GM12891 (cell line): ENCODE results near the gene SPSB3.

Experiments
- DNase-seq: peaks from one replicate; pipeline ENCODE4 v3.0.0; 2011; ENCODE audit warnings: low spot score; ENCODE audit not compliant: insufficient read length
- FAIRE-seq: peaks from 2 replicates; lab custom pipeline; 2011; peaks lifted over from hg19 to GRCh38; lab: Jason Lieb, UNC
- PAX5 ChIP-seq: IDR thresholded peaks from 2 replicates; pipeline ENCODE4 v1.6.1; 2011; ENCODE audit warnings: low read length, moderate library complexity, mild to moderate bottlenecking; ENCODE audit not compliant: insufficient read depth, severe bottlenecking
- POLR2A ChIP-seq: IDR thresholded peaks from 2 replicates; pipeline ENCODE4 v1.6.1; 2011; ENCODE audit warnings: low read depth, low read length, control low read depth
- POLR2AphosphoS5 ChIP-seq: IDR thresholded peaks from 2 replicates; pipeline ENCODE4 v1.6.1; 2011; ENCODE audit warnings: low read depth, low read length, control low read depth
- POU2F2 ChIP-seq: IDR thresholded peaks from 2 replicates; pipeline ENCODE4 v1.6.1; 2011; ENCODE audit warnings: low read depth, mild to moderate bottlenecking, control low read depth, low read length, moderate library complexity
- SPI1 ChIP-seq: IDR thresholded peaks from 2 replicates; pipeline ENCODE4 v1.6.1; 2011; ENCODE audit warnings: low read depth, low read length, control low read depth
- TAF1 ChIP-seq: IDR thresholded peaks from 2 replicates; pipeline ENCODE4 v1.6.1; 2011; ENCODE audit warnings: low read depth, low read length, control low read depth

Gene SPSB3

GRCh38 chr16:1749152-1750117 lies 32.9 kb downstream of the SPSB3 start:
- TF ChIP-seq POLR2A = no peak
- FAIRE-seq (peak; percentile 43), DNase-seq (no peak)

- FAIRE-seq (no peak), DNase-seq (no peak)
- TF ChIP-seq POLR2AphosphoS5 (no peak), TAF1 (no peak), POLR2A (no peak), PAX5 (no peak), POU2F2 (no peak), SPI1 (no peak)
Measured at GRCh38 chr16:1747934-1748333, 34.4 kb downstream of the SPSB3 start.

GRCh38 chr16:1746693-1747195 lies 35.6 kb downstream of the SPSB3 start:
- FAIRE-seq = no peak
- TF ChIP-seq SPI1 (no peak), PAX5 (no peak), POLR2AphosphoS5 (no peak), POU2F2 (no peak), TAF1 (no peak), POLR2A (no peak)
- DNase-seq = no peak

- TF ChIP-seq POU2F2 = no peak
- no peak for TF ChIP-seq POLR2A
- no peak for TF ChIP-seq TAF1
- TF ChIP-seq PAX5 = no peak
- TF ChIP-seq POLR2AphosphoS5 = no peak
- no peak for TF ChIP-seq SPI1
- no peak for DNase-seq
- no peak for FAIRE-seq
Measured at GRCh38 chr16:1745900-1746692, 36.3 kb downstream of the SPSB3 start.

GRCh38 chr16:1745181-1745899 lies 37.0 kb downstream of the SPSB3 start:
- FAIRE-seq (no peak), DNase-seq (no peak)
- TF ChIP-seq TAF1 (no peak), SPI1 (no peak)

- DNase-seq (no peak), FAIRE-seq (no peak)
- TF ChIP-seq TAF1 = no peak
- no peak for TF ChIP-seq POU2F2
- TF ChIP-seq POLR2A = no peak
- TF ChIP-seq POLR2AphosphoS5 = no peak
- TF ChIP-seq SPI1 = no peak
- TF ChIP-seq PAX5 = no peak
Measured at GRCh38 chr16:1744338-1744840, 38.0 kb downstream of the SPSB3 start.

GRCh38 chr16:1743376-1744337 lies 38.7 kb downstream of the SPSB3 start:
- DNase-seq = no peak
- FAIRE-seq = no peak
- TF ChIP-seq POLR2A (no peak), PAX5 (no peak), TAF1 (no peak), POU2F2 (no peak)

- DNase-seq = no peak
- TF ChIP-seq POLR2AphosphoS5 (no peak), TAF1 (no peak), PAX5 (no peak), POU2F2 (no peak), POLR2A (no peak), SPI1 (no peak)
- no peak for FAIRE-seq
Measured at GRCh38 chr16:1741553-1742165, 40.7 kb downstream of the SPSB3 start.
